22Rv1 (cell line): Measurements from ENCODE around the gene RNU6-1.

Source experiments
- H3K27ac ChIP-seq: fragments of 450-650 bp; 2 replicates; pipeline ENCODE4 v1.5.1; 2017
- CTCF ChIP-seq: fragments of 450-650 bp; IDR thresholded peaks from 2 replicates; pipeline ENCODE4 v1.5.1; 2017; ENCODE audit warnings: mild to moderate bottlenecking
- ZFX ChIP-seq: fragments of 450-650 bp; IDR thresholded peaks from 2 replicates; pipeline ENCODE4 v1.6.1; 2017; ENCODE audit warnings: antibody characterized with exemption, borderline replicate concordance

Gene RNU6-1

GRCh38 chr15:67857220-67857619 is 17.4 kb upstream of the RNU6-1 start:
- no peak overlapping the region for H3K27ac ChIP-seq
- no peak for TF ChIP-seq ZFX
- no peak for TF ChIP-seq CTCF

DNA sequence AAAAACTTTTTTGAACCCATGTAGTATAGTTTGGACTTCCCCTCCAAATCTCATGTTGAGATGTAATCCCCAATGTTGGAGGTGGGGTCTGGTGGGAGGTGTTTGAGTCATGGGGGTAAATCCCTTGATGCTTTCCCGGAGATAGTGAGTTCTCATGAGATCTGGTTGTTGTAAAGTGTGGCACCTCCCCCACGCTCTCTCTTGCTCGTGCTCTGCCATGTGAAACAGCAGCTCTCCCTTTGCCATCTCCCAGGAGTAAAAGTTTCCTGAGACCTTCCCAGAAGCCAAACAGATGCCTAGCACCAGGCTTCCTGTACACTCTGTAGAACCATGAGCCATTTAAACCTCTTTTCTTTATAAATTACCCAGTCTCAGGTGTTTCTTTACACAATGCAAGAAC is 16.0 kb upstream of the RNU6-1 start:
- H3K27ac ChIP-seq = no peak overlapping the region
- no peak for TF ChIP-seq ZFX
- no peak for TF ChIP-seq CTCF

GRCh38 chr15:67854358-67854757 is 14.5 kb upstream of the RNU6-1 start:
- no peak for TF ChIP-seq ZFX
- TF ChIP-seq CTCF = no peak
- no peak overlapping the region for H3K27ac ChIP-seq

- TF ChIP-seq ZFX (no peak), CTCF (no peak)
- no peak overlapping the region for H3K27ac ChIP-seq
These were observed 13.6 kb upstream of the RNU6-1 start for GRCh38 chr15:67853454-67853853.

DNA sequence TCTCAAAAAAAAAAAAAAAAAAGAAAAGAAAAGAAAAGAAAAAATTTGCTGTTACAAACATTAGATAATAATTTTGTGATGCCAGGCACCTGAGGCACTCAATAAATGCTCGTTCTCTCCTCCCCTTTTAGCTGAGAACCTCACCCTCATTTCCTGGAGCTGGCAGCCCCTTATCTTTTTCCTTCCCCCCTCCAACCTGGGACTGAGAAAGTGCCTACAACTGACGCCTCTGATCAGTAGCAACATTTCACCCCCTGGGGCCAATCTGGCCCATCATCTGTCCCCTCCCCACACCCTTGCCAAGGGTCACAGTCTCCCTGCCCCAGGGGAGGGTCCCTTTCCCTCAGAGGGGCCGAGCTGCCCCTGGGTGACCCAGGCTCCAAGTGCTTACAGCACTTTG is 12.6 kb upstream of the RNU6-1 start:
- no peak overlapping the region for H3K27ac ChIP-seq
- TF ChIP-seq ZFX (no peak), CTCF (no peak)

- H3K27ac ChIP-seq = no peak overlapping the region
- TF ChIP-seq CTCF (no peak), ZFX (no peak)
These were observed 11.2 kb upstream of the RNU6-1 start for GRCh38 chr15:67850994-67851571.

GRCh38 chr15:67850336-67850735 is 10.5 kb upstream of the RNU6-1 start:
- H3K27ac ChIP-seq = no peak overlapping the region

DNA sequence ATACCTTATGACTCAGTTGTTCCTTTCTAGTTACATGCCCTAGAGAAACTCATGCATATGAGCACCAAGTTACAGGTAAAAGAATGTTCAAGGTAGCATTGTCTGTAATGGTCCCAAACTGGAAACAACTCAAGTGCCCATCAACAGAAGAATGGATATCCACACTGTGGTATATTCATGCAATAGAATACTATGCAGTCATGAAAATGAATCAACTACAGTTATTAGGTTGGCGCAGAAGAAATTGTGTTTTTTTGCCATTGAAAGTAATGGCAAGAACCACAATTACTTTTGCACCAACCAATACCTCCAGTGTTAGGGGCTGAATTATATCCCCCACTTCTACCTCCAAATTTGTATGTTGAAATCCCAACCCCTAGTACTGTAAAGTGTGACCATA is 9.7 kb upstream of the RNU6-1 start:
- no peak for TF ChIP-seq ZFX
- TF ChIP-seq CTCF = no peak
- no peak overlapping the region for H3K27ac ChIP-seq

More at GRCh38 chr15:67850336-67850735, 10.5 kb upstream of the RNU6-1 start:
- TF ChIP-seq ZFX = no peak
